ENCODE results near the gene ATXN1. TPM values are rescaled to one million over a fixed set of nuclear protein-coding genes. Genes with fewer than 3 reads are reported as not detected.
"Not testable (repeated sequence)": the region's sequence is repeated elsewhere in the genome, so short reads cannot be mapped to it uniquely, and the experiment has no call there.

ATXN1 gene
- total RNA-seq, 4 donors from 2014 or later, result 38.7 to 78.3 (median 62.6) TPM

DNA sequence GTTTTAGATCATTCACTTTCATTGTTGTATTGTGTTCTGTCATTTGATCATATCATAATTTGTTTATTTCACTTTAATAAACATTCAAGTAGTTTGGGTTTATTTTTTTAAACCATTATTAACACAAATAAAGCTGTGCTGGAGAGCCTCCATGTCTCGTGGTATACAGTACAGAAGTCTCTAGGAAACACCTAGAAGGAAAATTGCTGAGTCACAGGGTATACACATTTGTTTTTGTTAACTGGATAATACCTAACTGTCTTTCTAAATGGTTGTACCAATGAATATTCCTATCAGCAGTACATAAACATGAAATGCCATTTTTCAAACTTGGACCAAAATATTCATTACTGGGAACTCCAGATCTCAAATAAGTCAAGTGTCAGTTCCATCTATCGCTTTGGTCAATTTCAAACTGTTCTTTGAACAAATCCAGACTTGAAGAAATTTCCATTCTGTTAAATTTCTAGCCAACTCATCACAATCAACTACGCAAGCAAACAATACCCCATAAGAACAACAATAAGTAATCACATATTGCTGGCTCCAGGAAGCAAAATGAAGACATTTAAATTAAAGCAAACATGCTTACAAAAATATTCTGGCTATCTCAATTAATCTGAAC, 138.1 kb downstream of the ATXN1 start:
- Histone ChIP-seq H3K4me3 (no peak overlapping the region), H3K36me3 (no peaks in the 10 kb centered on the region), H3K27me3 (no peaks in the 10 kb centered on the region), H3K4me1 (peaks cover 0 to 16% (median 0%) of the 10 kb centered on the region in 3 donors), H3K9me3 (no peaks in the 10 kb centered on the region), H3K27ac (no peak overlapping the region)
- WGBS, 2 donors (ENCODE audit: low coverage in 1 of 2), result 63 to 77% methylated on average over 3 of the region's 3 CpGs
- TF ChIP-seq POLR2AphosphoS5 (IDR thresholded peaks at IDR 0.05) (no peak), POLR2A (IDR thresholded peaks at IDR 0.05) (no peak), EP300 (IDR thresholded peaks at IDR 0.05) (no peak)
- TF ChIP-seq, protein P1, sequence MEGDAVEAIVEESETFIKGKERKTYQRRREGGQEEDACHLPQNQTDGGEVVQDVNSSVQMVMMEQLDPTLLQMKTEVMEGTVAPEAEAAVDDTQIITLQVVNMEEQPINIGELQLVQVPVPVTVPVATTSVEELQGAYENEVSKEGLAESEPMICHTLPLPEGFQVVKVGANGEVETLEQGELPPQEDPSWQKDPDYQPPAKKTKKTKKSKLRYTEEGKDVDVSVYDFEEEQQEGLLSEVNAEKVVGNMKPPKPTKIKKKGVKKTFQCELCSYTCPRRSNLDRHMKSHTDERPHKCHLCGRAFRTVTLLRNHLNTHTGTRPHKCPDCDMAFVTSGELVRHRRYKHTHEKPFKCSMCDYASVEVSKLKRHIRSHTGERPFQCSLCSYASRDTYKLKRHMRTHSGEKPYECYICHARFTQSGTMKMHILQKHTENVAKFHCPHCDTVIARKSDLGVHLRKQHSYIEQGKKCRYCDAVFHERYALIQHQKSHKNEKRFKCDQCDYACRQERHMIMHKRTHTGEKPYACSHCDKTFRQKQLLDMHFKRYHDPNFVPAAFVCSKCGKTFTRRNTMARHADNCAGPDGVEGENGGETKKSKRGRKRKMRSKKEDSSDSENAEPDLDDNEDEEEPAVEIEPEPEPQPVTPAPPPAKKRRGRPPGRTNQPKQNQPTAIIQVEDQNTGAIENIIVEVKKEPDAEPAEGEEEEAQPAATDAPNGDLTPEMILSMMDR (IDR thresholded peaks at IDR 0.05), result no peak
- ATAC-seq, result no peak

DNA sequence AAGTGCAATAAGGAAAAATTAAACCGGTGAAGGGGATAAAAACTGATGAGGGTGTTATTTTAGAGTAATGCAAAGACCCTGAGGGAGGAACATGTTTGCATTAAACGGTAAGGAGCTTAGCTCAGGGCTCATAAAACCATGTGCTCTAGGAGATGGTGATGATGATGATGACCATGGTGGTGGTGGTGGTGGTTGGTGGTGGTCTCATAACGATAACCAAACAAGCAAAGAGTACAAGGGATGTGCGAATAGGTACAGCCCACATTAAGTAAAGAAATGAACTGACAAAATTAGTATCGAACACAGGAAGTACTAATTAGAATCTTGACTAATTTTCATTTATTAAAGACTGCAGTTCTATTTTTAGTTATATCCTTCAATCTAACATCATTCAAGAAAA, 139.1 kb downstream of the ATXN1 start:
- Histone ChIP-seq H3K27me3 (no peaks in the 10 kb centered on the region), H3K27ac (no peak overlapping the region)
- TF ChIP-seq EP300 (IDR thresholded peaks at IDR 0.05) (no peak), POLR2AphosphoS5 (IDR thresholded peaks at IDR 0.05) (no peak), POLR2A (IDR thresholded peaks at IDR 0.05) (no peak)
- TF ChIP-seq, protein P1 (IDR thresholded peaks at IDR 0.05), result no peak

DNA sequence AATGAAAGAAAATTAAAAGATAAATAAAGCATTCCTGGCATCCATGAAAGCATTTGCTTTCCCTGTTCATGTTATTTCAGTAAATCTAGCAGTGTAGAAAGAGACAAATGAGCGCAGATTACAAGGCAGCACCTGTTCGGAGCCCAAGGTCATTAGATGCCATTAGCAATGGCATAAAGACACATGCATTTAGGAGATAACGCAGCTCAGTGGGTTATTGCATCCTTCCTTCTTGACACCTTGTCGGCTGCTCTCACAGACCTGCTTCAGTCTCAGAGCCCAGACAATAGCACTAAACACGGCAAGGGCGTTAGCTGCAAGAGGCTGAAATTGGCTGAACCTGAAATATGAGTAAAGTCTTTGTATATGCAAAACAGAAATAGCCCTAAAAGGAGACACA, 140.3 kb downstream of the ATXN1 start:
- 72 to 77% methylated on average over 6 of the region's 6 CpGs for WGBS, 2 donors (ENCODE audit: low coverage in 1 of 2)
- ATAC-seq, result no peak

More for the DNA sequence above, 139.1 kb downstream of the ATXN1 start:
- no peaks in the 10 kb centered on the region for H3K36me3 ChIP-seq
- WGBS, 2 donors (ENCODE audit: low coverage in 1 of 2), result 76 to 82% methylated on average over 5 of the region's 5 CpGs
- peaks cover 0 to 16% (median 0%) of the 10 kb centered on the region in 3 donors for H3K4me1 ChIP-seq
- no peak for ATAC-seq
- no peak overlapping the region for H3K4me3 ChIP-seq
- H3K9me3 ChIP-seq, result no peaks in the 10 kb centered on the region

DNA sequence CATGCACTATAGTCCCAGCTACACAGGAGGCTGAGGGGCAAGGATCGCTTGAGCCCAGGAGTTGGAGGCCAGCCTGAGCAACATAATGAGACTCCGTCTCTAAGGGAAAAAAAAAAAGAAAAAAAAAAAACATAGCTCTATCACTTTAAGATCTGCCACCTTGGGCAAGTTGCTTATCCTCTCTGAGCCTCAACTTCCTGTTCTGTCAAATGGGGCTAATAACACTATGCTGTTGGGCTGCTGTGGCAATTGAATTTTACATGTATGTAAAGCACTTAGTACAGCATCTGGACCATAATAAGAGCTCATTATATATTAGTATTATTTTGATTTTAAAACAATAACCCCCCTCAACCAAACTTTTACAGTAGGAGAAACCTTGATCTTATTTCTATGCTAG, 141.5 kb downstream of the ATXN1 start:
- 81% methylated on average over 2 of the region's 2 CpGs; no CpG with 5 or more reads in 1 of the 2 donors for WGBS, 2 donors (ENCODE audit: low coverage in 1 of 2)
- no peaks in the 10 kb centered on the region for H3K9me3 ChIP-seq
- H3K27ac ChIP-seq, result no peak overlapping the region
- ATAC-seq, result no peak
- H3K4me3 ChIP-seq, result no peak overlapping the region
- no peak for TF ChIP-seq EP300 (IDR thresholded peaks at IDR 0.05)
- H3K27me3 ChIP-seq, result no peaks in the 10 kb centered on the region
- H3K36me3 ChIP-seq, result no peaks in the 10 kb centered on the region
- peaks cover 0 to 16% (median 0%) of the 10 kb centered on the region in 3 donors for H3K4me1 ChIP-seq

More for the DNA sequence above, 140.3 kb downstream of the ATXN1 start:
- Histone ChIP-seq H3K36me3 (no peaks in the 10 kb centered on the region), H3K27me3 (no peaks in the 10 kb centered on the region), H3K4me1 (peaks cover 0 to 16% (median 0%) of the 10 kb centered on the region in 3 donors), H3K27ac (no peak overlapping the region), H3K9me3 (no peaks in the 10 kb centered on the region), H3K4me3 (no peak overlapping the region)
- TF ChIP-seq POLR2A (IDR thresholded peaks at IDR 0.05) (no peak), EP300 (IDR thresholded peaks at IDR 0.05) (no peak), POLR2AphosphoS5 (IDR thresholded peaks at IDR 0.05) (no peak)
- TF ChIP-seq, protein P1 (IDR thresholded peaks at IDR 0.05), result no peak

DNA sequence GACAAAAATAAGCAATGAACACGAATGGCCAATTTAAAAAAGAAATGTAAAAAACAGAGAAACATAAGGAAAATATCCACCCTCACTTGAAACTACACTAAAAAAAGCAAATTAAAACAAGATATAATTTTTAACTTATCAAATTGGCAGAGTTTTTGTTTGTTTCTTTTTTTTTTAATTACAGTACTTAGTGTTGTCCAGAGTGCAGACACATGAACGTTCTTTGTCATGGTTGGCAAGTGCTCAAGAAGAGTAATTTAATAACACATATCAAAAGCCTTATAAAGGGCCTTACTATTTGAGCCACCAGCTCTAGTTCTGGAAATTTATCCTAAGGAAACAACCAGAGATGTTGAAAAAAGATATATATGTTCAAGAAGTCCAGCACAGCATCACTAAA, 142.3 kb downstream of the ATXN1 start:
- H3K27me3 ChIP-seq, result no peaks in the 10 kb centered on the region
- H3K9me3 ChIP-seq, result no peaks in the 10 kb centered on the region
- no peaks in the 10 kb centered on the region for H3K36me3 ChIP-seq
- ATAC-seq, result no peak
- no peak overlapping the region for H3K27ac ChIP-seq
- no peak overlapping the region for H3K4me3 ChIP-seq
- peaks cover 0 to 16% (median 0%) of the 10 kb centered on the region in 3 donors for H3K4me1 ChIP-seq
- TF ChIP-seq POLR2A (IDR thresholded peaks at IDR 0.05), result no peak
- no peak for TF ChIP-seq POLR2AphosphoS5 (IDR thresholded peaks at IDR 0.05)
- TF ChIP-seq EP300 (IDR thresholded peaks at IDR 0.05), result no peak
- TF ChIP-seq, protein P1 (IDR thresholded peaks at IDR 0.05), result no peak
- 20 to 22% methylated on average over 2 of the region's 2 CpGs for WGBS, 2 donors (ENCODE audit: low coverage in 1 of 2)

DNA sequence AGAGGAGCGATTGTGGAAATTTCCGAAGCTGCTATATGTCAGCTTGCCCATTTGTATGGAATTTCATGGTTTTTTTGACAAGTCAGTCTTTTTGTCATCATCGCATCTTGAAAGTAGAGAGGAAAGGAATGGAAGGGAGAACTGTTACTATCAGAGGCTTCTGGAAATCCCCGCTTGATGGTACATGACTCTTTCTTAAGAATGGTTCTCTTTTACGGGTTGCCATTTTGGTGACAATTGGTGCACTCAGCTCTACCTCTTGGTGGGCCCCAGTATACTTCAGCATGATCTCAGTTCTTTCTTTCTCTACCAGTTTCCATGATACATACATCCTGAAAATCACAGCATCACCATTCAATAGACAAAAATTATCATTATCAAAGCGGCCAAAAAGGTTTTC, 146.0 kb downstream of the ATXN1 start:
- no CpG with 5 or more reads among the region's 6 CpGs for WGBS, 2 donors (ENCODE audit: low coverage in 1 of 2)
- not testable (repeated sequence) for H3K9me3 ChIP-seq, H3K4me3 ChIP-seq, H3K36me3 ChIP-seq, ATAC-seq, H3K27ac ChIP-seq, H3K27me3 ChIP-seq, H3K4me1 ChIP-seq

DNA sequence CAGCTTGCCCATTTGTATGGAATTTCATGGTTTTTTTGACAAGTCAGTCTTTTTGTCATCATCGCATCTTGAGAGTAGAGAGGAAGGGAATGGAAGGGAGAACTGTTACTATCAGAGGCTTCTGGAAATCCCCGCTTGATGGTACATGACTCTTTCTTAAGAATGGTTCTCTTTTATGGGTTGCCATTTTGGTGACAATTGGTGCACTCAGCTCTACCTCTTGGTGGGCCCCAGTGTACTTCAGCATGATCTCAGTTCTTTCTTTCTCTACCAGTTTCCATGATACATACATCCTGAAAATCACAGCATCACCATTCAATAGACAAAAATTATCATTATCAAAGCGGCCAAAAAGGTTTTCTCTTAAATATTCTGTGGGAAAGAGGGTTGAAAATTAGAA, 147.1 kb downstream of the ATXN1 start:
- H3K4me1 ChIP-seq, H3K36me3 ChIP-seq, H3K27ac ChIP-seq, H3K4me3 ChIP-seq, H3K9me3 ChIP-seq, ATAC-seq, H3K27me3 ChIP-seq: not testable (repeated sequence)
- WGBS, 2 donors (ENCODE audit: low coverage in 1 of 2), result 80 to 100% methylated on average over 1 to 2 of the region's 3 CpGs

DNA sequence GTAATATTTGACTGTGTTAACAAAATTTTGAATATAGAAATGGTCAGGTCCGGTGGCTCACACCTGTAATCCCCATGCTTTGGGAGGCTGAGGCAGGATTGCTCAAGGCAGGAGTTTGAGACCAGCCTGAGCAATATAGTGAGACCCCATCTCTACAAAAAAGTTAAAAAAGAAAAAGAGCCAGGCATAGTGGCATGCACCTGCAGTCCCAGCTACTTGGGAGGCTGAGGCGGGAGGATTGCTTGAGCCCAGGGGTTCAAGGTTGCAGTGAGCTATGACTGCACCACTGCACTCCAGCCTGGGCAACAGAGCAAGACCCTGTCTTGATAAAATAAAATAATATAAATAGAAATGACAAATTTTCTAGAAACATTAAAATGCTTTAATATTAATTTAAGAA, 147.8 kb downstream of the ATXN1 start:
- 89 to 92% methylated on average over 1 of the region's 2 CpGs for WGBS, 2 donors (ENCODE audit: low coverage in 1 of 2)
- H3K9me3 ChIP-seq, H3K4me1 ChIP-seq, ATAC-seq, H3K27ac ChIP-seq, H3K4me3 ChIP-seq, H3K36me3 ChIP-seq, H3K27me3 ChIP-seq: not testable (repeated sequence)

Measured in gastroesophageal sphincter (tissue), 4 donors.